Astrocyte of the spinal cord (primary cell): Measurements from ENCODE around the gene ZNF566.
"Not testable (repeated sequence)": the region's sequence is repeated elsewhere in the genome, so short reads cannot be mapped to it uniquely, and the experiment has no call there.

ENCODE experiments used
- DNase-seq: peaks from one replicate; pipeline ENCODE4 v3.0.0; 2011; ENCODE audit warnings: low read depth, low spot score
- H3K4me3 ChIP-seq: 2 replicates; pipeline ENCODE4 v1.5.1; 2011; ENCODE audit warnings: low read depth, mild to moderate bottlenecking, low read length, moderate library complexity
- CTCF ChIP-seq: IDR thresholded peaks from 2 replicates; pipeline ENCODE4 v1.5.1; 2012; ENCODE audit warnings: low read depth, mild to moderate bottlenecking, low read length, inconsistent platforms
- in situ Hi-C: cut with HindIII; loops from 2 replicates; pipeline ENCODE4 v1.10.0; 2017; ENCODE audit warnings: low sequenced_read_pairs

ZNF566 gene

GRCh38 chr19:36524617-36525016 is 35.3 kb upstream of the ZNF566 start:
- no peak overlapping the region for H3K4me3 ChIP-seq
- TF ChIP-seq CTCF = no peak
- no peak for DNase-seq
- in situ Hi-C loops = no loop called here

- in situ Hi-C loops = no loop called here
Measured at GRCh38 chr19:36514012-36514612, 24.8 kb upstream of the ZNF566 start.

GRCh38 chr19:36508325-36508724 is 19.0 kb upstream of the ZNF566 start:
- no peak for TF ChIP-seq CTCF
- in situ Hi-C loops = no loop called here
- DNase-seq = no peak
- H3K4me3 ChIP-seq = no peak overlapping the region

More at GRCh38 chr19:36514012-36514612, 24.8 kb upstream of the ZNF566 start:
- no peak for TF ChIP-seq CTCF
- no peak overlapping the region for H3K4me3 ChIP-seq
- peak; percentile 10 for DNase-seq

- H3K4me3 ChIP-seq = no peak overlapping the region
- TF ChIP-seq CTCF = no peak
- in situ Hi-C loops = no loop called here
- DNase-seq = no peak
Measured at GRCh38 chr19:36501973-36502372, 12.6 kb upstream of the ZNF566 start.

- in situ Hi-C loops = no loop called here
- DNase-seq = no peak
Measured at GRCh38 chr19:36497001-36497400, 7.6 kb upstream of the ZNF566 start.

GRCh38 chr19:36492689-36493453 is 3.5 kb upstream of the ZNF566 start:
- TF ChIP-seq CTCF = peak; percentile 62
- peak; percentile 54 for DNase-seq
- in situ Hi-C loops, H3K4me3 ChIP-seq: not testable (repeated sequence)

More at GRCh38 chr19:36497001-36497400, 7.6 kb upstream of the ZNF566 start:
- TF ChIP-seq CTCF = no peak
- no peak overlapping the region for H3K4me3 ChIP-seq

GRCh38 chr19:36490846-36491245 is 1.5 kb upstream of the ZNF566 start:
- DNase-seq, in situ Hi-C loops, H3K4me3 ChIP-seq: not testable (repeated sequence)
